Measurements from ENCODE around the gene PPP2R5C. TPM values are rescaled to one million over a fixed set of nuclear protein-coding genes. Genes with fewer than 3 reads are reported as not detected.

PPP2R5C gene
- total RNA-seq, 4 donors from 2014 or later, result 143 to 171 (median 169) TPM

DNA sequence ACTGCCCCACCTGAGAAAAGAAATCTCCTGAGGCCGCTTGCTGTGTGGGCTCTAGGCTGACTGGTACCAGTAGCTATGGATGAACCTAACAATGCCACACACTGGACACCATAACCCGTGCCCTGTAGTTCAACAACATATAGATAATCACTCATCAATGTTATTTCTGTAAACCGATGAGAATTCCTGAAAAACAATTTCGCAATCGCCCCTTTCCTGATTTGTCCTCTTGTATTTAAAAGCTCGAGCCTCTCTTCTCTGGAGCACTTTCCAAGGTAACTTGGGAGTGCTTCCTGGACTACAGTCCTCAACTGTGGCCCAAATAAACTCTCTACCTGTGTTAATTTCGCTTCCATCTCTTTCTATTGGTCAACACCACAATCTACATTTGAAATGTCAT is 26.1 kb upstream of the PPP2R5C start:
- intact Hi-C loops (cut with DNase I; ENCODE audit: low total_unique reads), result no loop called here
- Histone ChIP-seq H3K4me1 (no peaks in the 10 kb centered on the region), H3K27me3 (no peaks in the 10 kb centered on the region), H3K9me3 (no peaks in the 10 kb centered on the region), H3K4me3 (no peak overlapping the region), H3K27ac (no peak overlapping the region), H3K36me3 (no peaks in the 10 kb centered on the region)
- no peak for DNase-seq
- TF ChIP-seq, protein P1, sequence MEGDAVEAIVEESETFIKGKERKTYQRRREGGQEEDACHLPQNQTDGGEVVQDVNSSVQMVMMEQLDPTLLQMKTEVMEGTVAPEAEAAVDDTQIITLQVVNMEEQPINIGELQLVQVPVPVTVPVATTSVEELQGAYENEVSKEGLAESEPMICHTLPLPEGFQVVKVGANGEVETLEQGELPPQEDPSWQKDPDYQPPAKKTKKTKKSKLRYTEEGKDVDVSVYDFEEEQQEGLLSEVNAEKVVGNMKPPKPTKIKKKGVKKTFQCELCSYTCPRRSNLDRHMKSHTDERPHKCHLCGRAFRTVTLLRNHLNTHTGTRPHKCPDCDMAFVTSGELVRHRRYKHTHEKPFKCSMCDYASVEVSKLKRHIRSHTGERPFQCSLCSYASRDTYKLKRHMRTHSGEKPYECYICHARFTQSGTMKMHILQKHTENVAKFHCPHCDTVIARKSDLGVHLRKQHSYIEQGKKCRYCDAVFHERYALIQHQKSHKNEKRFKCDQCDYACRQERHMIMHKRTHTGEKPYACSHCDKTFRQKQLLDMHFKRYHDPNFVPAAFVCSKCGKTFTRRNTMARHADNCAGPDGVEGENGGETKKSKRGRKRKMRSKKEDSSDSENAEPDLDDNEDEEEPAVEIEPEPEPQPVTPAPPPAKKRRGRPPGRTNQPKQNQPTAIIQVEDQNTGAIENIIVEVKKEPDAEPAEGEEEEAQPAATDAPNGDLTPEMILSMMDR (IDR thresholded peaks at IDR 0.05), result no peak
- TF ChIP-seq POLR2A (IDR thresholded peaks at IDR 0.05), result no peak

DNA sequence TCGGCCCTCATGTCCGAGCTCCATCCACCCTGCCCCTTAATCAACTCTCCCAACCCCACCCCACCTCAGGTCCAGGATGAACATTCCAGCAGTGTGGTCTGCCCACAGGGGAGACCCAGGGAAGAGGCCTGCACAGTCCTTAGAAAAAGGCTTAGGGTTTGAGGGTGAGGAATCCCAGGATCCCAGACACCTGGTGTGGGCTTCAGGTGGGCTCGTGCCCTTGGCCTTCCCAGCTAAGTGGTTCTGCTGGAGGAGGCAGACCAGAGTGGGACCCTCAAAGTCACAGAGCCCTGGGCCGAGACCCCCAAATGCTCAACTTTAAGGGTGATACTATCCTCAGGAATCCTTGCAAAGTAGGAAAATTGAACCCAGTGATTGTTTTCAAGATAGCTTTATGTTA is 25.4 kb upstream of the PPP2R5C start:
- Histone ChIP-seq H3K36me3 (no peaks in the 10 kb centered on the region), H3K27ac (no peak overlapping the region), H3K4me1 (no peaks in the 10 kb centered on the region), H3K27me3 (no peaks in the 10 kb centered on the region), H3K4me3 (no peak overlapping the region), H3K9me3 (no peaks in the 10 kb centered on the region)
- no peak for TF ChIP-seq POLR2A (IDR thresholded peaks at IDR 0.05)
- TF ChIP-seq, protein P1 (IDR thresholded peaks at IDR 0.05), result no peak
- DNase-seq, result no peak
- intact Hi-C loops (cut with DNase I; ENCODE audit: low total_unique reads), result no loop called here

DNA sequence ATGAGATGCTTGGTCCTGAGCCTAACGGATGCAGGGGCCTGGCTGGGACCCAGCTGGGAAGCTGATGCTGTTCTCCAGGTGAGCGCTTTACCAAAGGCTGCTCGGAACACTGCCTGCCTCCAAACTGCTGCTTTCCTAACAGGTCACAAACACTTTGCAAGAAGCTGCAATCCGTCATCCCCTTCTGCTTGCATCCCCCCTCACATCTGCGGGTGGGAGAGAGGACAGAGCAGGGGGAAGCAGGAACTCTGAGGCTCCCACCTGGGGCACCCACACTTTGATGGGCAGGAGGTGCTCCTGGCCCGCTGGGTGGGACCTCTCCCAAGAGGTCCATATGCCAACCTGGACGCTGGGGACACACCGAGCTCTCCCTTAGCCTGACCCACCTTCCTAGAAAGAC is 24.9 kb upstream of the PPP2R5C start:
- Histone ChIP-seq H3K9me3 (no peaks in the 10 kb centered on the region), H3K4me3 (no peak overlapping the region), H3K4me1 (no peaks in the 10 kb centered on the region), H3K36me3 (no peaks in the 10 kb centered on the region), H3K27me3 (no peaks in the 10 kb centered on the region), H3K27ac (no peak overlapping the region)
- intact Hi-C loops (cut with DNase I; ENCODE audit: low total_unique reads), result no loop called here
- no peak for DNase-seq
- TF ChIP-seq, protein P1 (IDR thresholded peaks at IDR 0.05), result no peak
- TF ChIP-seq POLR2A (IDR thresholded peaks at IDR 0.05), result no peak

DNA sequence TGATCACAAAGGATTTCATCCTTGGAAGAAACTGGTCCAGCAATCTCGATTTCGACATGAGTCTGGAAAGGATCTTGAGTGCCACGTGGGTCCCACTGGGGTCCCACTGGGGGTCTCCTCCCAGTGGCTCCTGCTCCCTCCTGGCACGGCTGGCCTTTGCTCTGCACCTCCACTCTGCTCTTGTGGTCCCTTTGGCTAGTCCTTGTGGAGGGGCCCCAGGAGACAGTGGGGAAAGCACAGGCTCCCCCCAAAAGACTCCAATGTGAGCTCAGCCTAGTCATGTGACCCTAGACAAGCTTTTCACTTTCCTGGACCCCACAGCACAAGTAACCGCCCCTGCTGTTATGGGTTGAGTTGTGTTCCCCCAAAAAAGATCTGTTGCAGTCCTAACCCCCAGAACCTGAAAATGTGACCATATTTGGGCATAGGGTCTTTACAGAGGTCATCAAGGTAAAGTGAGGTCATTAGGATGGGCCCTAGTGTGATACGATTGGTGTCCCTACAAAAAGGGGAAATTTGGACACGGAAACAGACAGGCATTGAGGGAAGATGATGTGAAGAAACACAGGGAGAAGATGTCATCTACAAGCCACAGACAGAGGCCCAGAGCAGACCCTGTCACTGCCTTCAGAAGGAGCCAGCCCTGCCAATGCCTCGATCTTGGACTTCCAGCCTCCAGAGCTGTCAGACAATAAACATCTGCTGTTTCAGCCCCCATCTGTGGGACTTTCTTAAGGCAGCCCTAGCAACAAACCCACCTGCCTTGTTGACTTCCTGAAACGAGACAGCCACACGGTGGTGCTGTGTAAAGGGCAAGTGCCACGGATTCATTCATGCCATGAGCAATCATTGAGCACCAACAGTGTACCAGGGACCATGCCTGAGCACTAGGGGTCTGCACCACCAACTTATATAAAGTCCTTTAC is 23.8 kb upstream of the PPP2R5C start:
- H3K27ac ChIP-seq, result no peak overlapping the region
- H3K27me3 ChIP-seq, result no peaks in the 10 kb centered on the region
- H3K36me3 ChIP-seq, result no peaks in the 10 kb centered on the region
- no peak overlapping the region for H3K4me3 ChIP-seq
- H3K4me1 ChIP-seq, result no peaks in the 10 kb centered on the region
- intact Hi-C loops (cut with DNase I; ENCODE audit: low total_unique reads), result no loop called here
- TF ChIP-seq, protein P1 (IDR thresholded peaks at IDR 0.05), result no peak
- TF ChIP-seq POLR2A (IDR thresholded peaks at IDR 0.05), result no peak
- no peaks in the 10 kb centered on the region for H3K9me3 ChIP-seq
- no peak for DNase-seq

DNA sequence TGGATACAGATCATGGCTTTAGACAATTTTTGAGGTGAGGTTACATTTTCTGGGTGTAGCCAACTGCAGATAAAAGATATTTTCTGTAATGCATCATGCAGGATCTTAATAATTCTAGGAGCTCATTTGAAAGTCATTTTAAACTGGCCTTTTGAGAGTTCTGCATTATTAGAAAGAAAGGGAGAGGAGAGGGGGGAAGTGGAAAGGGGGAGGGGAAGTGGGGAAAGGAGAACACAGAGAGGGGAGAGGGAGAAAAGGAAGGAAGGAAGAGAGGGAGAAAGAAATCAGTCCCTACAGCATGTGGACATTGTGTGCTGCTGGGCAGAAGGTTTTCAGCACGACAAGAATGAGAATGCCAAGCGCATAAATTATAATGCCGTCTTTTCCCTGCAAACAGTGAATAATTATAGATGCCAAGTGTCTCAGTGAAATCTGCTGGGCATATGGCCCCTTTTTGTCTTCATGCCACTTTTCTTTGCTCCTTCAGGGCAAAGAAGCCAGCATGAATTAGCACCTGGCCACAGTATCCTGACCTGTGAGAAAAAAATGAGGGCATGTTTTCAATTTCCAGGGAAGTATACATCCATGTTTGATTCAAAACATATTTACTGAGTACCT is 22.7 kb upstream of the PPP2R5C start:
- Histone ChIP-seq H3K27me3 (no peaks in the 10 kb centered on the region), H3K36me3 (no peaks in the 10 kb centered on the region), H3K4me3 (no peak overlapping the region), H3K27ac (no peak overlapping the region), H3K4me1 (no peaks in the 10 kb centered on the region), H3K9me3 (no peaks in the 10 kb centered on the region)
- TF ChIP-seq, protein P1 (IDR thresholded peaks at IDR 0.05), result no peak
- TF ChIP-seq POLR2A (IDR thresholded peaks at IDR 0.05), result no peak
- intact Hi-C loops (cut with DNase I; ENCODE audit: low total_unique reads), result no loop called here
- no peak for DNase-seq

Measured in uterus (tissue), 4 donors.